ENCODE data around the gene ADCY3.

DNA sequence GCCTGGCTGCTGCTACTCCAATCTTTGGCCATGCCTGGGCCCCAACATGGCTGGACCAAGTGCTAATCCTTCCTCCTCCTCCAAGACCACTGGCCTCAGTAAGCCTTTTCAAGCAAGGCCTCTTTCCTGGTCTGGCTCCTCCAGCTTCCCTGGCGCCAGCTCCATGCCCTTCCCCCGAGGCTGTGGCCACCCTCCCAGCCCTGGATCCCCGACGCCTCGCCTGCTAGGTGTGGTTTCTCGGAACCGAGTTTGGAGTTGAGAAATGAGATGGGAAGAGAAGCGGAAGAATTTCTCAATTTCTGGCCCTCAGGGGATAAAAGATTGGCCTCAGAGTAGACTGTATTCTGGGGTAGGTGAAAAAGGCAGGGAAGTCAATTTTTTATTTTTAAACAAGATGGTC is 46.4 kb downstream of the ADCY3 start:
- TF ChIP-seq, protein P1, sequence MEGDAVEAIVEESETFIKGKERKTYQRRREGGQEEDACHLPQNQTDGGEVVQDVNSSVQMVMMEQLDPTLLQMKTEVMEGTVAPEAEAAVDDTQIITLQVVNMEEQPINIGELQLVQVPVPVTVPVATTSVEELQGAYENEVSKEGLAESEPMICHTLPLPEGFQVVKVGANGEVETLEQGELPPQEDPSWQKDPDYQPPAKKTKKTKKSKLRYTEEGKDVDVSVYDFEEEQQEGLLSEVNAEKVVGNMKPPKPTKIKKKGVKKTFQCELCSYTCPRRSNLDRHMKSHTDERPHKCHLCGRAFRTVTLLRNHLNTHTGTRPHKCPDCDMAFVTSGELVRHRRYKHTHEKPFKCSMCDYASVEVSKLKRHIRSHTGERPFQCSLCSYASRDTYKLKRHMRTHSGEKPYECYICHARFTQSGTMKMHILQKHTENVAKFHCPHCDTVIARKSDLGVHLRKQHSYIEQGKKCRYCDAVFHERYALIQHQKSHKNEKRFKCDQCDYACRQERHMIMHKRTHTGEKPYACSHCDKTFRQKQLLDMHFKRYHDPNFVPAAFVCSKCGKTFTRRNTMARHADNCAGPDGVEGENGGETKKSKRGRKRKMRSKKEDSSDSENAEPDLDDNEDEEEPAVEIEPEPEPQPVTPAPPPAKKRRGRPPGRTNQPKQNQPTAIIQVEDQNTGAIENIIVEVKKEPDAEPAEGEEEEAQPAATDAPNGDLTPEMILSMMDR (IDR thresholded peaks at IDR 0.05), result no peak
- TF ChIP-seq POLR2A (IDR thresholded peaks at IDR 0.05), result no peak
